Fibroblast of upper back skin (primary cell): ENCODE results near the gene HSF4.

Source experiments
- DNase-seq: peaks from one replicate; pipeline ENCODE4 v3.0.0-alpha.2; 2013

Gene HSF4

GRCh38 chr16:67186550-67186950 lies 22.0 kb downstream of the HSF4 start:
- DNase-seq: no peak

- DNase-seq: no peak
These were observed 22.8 kb downstream of the HSF4 start for GRCh38 chr16:67187175-67187890.

GRCh38 chr16:67188323-67188722 lies 23.8 kb downstream of the HSF4 start:
- DNase-seq: no peak

GRCh38 chr16:67188798-67189197 lies 24.3 kb downstream of the HSF4 start:
- no peak for DNase-seq

GRCh38 chr16:67190041-67190440 lies 25.5 kb downstream of the HSF4 start, which contains the start of gene EXOC3L1:
Gene EXOC3L1, minus strand, starts transcription at chr16:67190136. Its CDS starts 460 bp downstream, at chr16:67189676.
- DNase-seq: no peak

DNA sequence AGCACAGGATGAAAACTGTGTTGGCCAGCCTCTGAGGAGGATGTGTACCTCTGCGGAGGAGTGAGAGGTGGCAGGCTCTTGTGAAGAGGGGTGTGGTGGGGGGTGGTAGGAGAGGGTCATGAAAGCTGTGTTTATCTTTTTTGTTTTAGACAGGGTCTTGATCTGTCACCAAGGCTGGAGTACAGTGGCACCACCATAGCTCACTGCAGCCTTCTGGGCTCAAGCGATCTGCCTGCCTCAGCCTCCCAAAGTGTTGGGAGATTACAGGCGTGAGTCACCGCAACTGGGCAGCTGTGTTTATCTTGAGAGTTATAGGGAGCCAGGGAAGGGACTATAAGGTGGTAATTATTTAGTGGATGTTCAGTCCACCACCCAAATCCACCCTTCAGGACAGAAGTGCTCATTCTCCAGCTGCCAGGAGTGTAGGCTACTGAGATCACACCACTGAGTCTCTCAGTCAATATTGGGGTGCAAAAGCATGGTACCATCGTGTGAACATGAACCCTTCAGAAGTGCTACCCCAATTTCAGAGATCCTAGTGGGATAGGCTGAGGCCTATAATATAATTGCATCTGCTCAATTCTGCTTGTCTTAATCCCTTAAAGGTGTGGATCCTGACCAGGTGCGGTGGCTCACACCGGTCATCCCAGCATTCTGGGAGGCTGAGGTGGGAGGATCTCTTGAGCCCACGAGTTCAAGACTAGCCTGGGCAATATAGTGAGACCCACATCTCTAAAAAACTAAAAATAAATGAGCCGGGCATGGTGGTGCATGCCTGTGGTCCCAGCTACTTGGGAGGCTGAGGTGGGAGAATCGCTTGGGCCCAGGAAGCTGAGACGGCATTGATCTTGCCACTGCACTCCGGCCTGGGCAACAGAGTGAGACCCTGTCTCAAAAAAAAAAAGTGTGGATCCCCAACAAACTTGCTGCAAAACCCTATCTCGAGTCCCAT lies 26.2 kb downstream of the HSF4 start:
- no peak for DNase-seq

DNA sequence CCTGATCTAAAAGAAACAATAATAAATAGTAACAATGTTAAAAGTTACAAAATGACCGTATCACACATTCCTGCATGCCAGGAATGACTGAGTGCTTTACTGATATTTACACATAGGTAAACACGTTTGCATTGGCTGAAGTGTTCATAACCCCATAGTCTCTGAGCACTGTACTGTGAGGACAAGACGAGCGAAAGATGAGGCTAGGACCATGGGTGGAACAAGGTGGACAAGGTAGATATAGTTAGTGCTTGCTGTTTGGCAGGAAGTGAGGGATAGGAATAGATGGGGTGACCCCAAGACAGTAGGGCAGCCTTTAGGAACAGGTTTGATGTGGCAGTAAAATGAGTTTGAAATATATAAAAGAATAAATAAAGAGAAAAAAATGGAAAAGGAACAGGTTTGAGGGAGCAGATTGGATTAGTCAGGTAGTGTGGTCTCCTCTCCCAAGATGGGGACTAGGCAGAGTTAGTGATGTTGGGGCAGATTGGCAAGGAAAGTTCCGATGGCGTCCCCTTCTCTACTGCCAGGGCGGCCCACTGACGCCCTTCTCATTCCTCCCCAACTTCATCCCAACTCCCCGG lies 27.0 kb downstream of the HSF4 start:
- no peak for DNase-seq

GRCh38 chr16:67191995-67192681 lies 27.6 kb downstream of the HSF4 start, which contains the start of gene E2F4:
Gene E2F4, plus strand, starts transcription at chr16:67192155. Its CDS starts 73 bp downstream, at chr16:67192228.
- DNase-seq: peak; percentile 88

DNA sequence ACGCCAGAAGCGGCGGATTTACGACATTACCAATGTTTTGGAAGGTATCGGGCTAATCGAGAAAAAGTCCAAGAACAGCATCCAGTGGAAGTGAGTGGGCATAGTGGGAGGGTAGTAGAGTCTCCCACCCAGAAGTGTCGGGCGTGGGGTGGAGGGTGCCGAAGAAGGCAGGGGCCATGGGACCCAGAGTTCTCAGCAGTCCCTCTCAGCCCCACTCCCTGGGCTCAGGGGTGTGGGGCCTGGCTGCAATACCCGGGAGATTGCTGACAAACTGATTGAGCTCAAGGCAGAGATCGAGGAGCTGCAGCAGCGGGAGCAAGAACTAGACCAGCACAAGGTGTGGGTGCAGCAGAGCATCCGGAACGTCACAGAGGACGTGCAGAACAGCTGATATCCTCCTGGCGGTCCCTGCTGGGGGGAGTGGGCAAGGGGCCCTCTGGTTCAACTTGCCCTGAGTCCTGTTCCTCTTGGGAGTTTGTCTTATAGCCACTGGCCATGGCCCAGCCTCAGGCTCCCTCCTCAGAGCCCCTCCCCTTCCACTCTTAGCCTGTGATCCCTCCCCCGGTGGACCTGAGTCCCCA lies 28.3 kb downstream of the HSF4 start:
- DNase-seq: no peak

DNA sequence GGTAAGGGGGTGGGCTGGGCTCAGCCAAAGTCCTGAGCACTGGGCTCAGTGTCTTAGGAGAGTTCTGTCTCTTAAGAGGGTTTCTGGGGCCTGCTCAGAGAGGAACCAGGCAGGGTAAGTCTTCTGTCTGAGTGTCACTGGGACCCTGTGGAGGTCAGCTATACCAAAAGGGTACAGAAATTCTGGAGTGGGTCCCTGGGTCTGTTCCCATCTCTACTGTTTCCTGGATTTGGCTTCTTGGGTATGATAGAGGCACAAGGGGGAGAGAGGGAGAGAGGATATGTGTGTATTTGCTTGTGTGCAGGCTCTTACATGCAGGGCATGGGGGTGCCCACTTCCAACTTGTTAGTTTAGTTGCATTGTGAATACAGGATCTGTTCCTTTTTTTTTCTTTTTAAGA lies 29.0 kb downstream of the HSF4 start:
- no peak for DNase-seq

- no peak for DNase-seq
These were observed 29.7 kb downstream of the HSF4 start for GRCh38 chr16:67194260-67194659.

DNA sequence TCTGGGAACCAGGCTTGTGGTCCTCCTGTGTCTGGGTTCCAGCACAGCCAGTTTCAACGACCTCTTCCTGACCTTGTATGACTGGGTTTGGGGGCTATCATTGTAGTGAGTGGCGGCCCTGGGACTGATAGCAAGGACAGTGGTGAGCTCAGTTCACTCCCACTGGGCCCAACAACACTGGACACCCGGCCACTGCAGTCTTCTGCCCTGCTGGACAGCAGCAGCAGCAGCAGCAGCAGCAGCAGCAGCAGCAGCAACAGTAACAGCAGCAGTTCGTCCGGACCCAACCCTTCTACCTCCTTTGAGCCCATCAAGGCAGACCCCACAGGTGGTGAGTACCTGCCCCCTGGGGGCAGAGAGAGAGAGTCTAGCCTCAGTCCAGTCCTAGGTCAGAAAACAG lies 31.1 kb downstream of the HSF4 start:
- DNase-seq: no peak

- no peak for DNase-seq
These were observed 32.3 kb downstream of the HSF4 start for GRCh38 chr16:67196881-67197280.

DNA sequence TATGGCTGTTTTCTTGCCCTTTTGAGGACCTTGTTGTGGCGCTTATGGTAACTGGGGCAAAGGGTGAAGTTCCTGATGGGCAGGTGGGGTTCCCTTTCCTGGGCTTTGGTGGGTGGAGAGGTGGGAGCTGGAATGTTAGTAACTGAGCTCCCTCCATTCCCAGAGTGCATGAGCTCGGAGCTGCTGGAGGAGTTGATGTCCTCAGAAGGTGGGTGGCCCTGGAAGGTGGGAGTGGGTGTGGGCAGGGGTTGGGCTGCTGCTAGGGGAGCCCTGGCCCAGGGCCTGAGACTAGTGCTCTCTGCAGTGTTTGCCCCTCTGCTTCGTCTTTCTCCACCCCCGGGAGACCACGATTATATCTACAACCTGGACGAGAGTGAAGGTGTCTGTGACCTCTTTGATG lies 33.2 kb downstream of the HSF4 start:
- no peak for DNase-seq

DNA sequence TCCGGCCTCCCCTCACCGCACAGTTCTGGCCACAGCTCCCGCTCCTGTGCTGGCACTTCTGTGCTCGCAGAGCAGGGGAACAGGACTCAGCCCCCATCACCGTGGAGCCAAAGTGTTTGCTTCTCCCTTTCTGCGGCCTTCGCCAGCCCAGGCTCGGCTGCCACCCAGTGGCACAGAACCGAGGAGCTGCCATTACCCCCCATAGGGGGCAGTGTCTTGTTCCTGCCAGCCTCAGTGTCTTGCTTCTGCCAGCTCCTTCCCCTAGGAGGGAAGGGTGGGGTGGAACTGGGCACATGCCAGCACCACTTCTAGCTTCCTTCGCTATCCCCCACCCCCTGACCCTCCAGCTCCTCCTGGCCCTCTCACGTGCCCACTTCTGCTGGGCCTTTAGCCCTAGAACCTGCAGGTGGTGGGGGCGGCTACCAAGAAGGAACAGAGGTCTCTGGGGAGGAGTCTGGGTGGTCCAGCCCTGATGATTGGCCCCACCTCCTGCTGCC lies 33.7 kb downstream of the HSF4 start:
- no peak for DNase-seq

DNA sequence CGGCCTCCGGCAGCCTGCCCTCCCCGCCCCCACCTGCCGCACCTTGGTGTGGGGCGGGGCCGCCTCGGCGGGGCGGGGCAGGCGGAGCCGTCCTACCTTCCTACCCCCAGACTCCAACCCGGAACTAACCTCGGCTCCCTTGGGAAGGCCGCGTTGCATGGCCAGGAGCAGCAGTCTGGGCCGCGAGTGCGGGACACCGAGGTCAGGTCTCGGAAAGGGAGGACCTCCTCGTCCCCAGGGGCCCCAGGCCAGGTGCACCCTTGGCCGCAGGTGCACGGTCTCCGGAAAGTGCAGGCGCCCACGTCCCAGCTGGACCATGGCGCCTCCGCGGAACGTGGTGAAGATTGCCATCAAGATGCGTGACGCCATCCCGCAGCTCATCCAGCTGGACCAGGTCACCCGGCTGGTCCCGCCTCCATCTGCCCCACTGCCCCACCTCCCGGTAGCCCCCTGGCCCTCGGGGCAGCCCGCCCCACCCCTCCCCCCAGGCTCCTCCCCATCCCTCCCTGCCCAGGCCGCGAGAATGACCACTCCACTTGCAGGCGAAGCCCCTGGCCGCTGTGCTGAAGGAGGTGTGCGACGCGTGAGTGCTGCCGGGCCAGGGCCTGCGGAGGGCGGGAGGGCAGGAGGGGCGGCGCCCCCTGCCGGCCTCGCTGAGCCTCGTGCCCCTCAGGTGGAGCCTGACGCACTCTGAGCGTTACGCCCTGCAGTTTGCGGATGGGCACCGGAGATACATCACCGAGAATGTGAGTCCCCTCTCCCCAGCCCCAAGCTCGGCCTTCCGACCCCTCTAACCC lies 34.7 kb downstream of the HSF4 start, which contains the start of gene ELMO3:
Gene ELMO3 (plus strand): TSS at position 121 of the 797 bp plus-strand sequence. CDS start 196 bp downstream, at position 317.
- DNase-seq: no peak

- DNase-seq: no peak
These were observed 35.3 kb downstream of the HSF4 start for GRCh38 chr16:67199808-67200198.

DNA sequence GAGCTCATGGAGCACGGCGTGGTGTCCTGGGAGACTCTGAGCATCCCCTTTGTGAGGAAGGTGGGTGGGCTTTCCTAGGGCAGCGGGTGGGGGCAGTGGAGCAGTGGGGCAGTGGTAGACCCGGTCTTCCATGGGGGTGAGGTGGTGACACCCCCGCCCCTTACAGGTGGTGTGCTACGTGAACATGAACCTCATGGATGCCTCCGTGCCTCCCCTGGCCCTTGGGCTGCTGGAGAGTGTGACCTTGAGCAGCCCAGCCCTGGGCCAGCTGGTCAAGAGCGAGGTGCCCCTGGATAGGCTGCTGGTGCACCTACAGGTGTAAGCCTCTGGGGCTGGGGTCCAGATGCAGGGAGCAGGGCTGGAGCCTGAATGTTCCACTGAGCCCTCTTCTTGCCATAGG lies 35.9 kb downstream of the HSF4 start:
- no peak for DNase-seq

DNA sequence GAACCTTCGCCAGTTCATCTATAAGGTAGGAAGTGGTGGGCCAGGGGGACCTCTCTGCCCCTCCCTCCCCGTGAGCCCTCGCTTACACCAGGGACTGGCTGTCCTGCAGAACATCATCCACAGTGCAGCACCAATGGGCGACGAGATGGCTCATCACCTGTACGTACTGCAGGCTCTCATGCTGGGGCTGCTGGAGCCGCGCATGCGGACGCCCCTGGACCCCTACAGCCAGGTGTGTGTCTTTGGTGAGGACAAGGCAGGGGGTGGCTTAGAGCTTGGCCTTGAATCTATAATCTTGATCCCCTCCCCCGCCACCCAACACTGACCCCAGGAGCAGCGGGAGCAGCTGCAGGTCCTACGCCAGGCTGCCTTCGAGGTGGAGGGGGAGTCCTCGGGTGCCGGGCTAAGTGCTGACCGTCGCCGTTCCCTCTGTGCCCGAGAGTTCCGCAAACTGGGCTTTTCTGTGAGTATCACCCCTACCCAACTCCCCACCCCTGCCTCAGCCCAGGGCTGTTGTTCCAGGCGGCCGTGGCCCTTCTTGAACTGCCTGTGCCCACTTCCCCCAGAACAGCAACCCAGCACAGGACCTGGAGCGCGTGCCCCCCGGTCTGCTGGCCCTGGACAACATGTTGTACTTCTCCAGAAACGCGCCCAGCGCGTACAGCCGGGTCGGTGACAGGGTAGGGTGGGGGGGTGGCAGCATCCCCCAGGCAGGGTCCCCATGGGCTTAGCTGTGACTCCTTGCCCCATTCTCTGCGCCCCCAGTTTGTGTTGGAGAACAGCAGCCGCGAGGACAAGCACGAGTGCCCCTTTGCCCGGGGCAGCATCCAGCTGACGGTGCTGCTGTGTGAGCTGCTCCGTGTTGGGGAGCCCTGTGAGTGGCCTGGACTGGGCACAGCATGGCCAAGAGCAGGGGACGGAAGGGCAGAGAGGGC lies 37.1 kb downstream of the HSF4 start:
- DNase-seq: no peak

GRCh38 chr16:67202426-67202825 lies 37.9 kb downstream of the HSF4 start:
- no peak for DNase-seq
